Stimulated activated memory B cell treated with anti-CD40 and anti-IgM and Interleukin-4, amounts not matched to agents 10 μg/mL and 1 μg/mL and 100 μg/mL, for 72 hours (primary cell): Measurements from ENCODE around the gene SYS1.

Source experiments
- ATAC-seq: fragments of 150-1000 bp; cut with Tn5 transposase; 2 replicates; pipeline ENCODE4 v1.10.0; 2021
- H3K27ac Mint-ChIP-seq: one replicate; pipeline ENCODE4 v1.8.0; 2022; ENCODE audit warnings: mild to moderate bottlenecking, mixed read lengths
- H3K27me3 Mint-ChIP-seq: one replicate; pipeline ENCODE4 v1.8.0; 2022; ENCODE audit warnings: mixed read lengths
- H3K36me3 Mint-ChIP-seq: one replicate; pipeline ENCODE4 v1.8.0; 2022; ENCODE audit warnings: mixed read lengths
- H3K4me1 Mint-ChIP-seq: one replicate; pipeline ENCODE4 v1.8.0; 2022; ENCODE audit warnings: mixed read lengths
- H3K4me3 Mint-ChIP-seq: one replicate; pipeline ENCODE4 v1.8.0; 2022; ENCODE audit warnings: mild to moderate bottlenecking, moderate library complexity, mixed read lengths
- H3K9me3 Mint-ChIP-seq: one replicate; pipeline ENCODE4 v1.8.0; 2022; ENCODE audit warnings: mixed read lengths

The SYS1 gene

GRCh38 chr20:45377269-45377668 is 14.3 kb downstream of the SYS1 start:
- Mint-ChIP-seq H3K27me3 (no peaks in the 10 kb centered on the region), H3K36me3 (peaks cover 30% of the 10 kb centered on the region), H3K27ac (no peak overlapping the region), H3K9me3 (no peaks in the 10 kb centered on the region), H3K4me3 (no peak overlapping the region), H3K4me1 (peaks cover 20% of the 10 kb centered on the region)
- no peak for ATAC-seq

- no peak within 1 kb of the TSS for H3K4me3 Mint-ChIP-seq
- H3K27ac Mint-ChIP-seq = no peak within 1 kb of the TSS
Measured at GRCh38 chr20:45378191-45378590, 15.2 kb downstream of the SYS1 start, which contains the start of gene TP53TG5. TSS of gene TP53TG5 (minus strand) at chr20:45378325. CDS start at chr20:45378236, 89 bp downstream.

DNA sequence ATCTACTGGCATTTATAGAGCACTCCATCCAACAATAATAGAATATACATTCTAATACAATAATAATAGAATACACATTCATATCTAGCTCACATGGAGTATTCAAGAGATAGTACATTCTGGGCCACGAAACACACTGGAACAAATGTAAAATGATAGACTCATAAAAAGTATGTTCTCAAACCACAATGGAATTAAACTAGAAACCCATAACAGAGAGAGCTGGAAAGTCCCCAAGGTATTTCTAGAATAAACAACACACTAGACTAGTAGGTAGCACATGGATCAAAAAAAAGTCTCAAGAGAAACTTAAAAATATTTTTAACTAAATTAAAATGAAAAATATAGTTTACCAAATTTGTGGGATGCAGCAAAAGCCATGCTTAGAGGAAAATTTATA is 24.3 kb downstream of the SYS1 start:
- H3K4me1 Mint-ChIP-seq = peaks cover 8% of the 10 kb centered on the region
- no peak overlapping the region for H3K4me3 Mint-ChIP-seq
- peaks cover 39% of the 10 kb centered on the region for H3K36me3 Mint-ChIP-seq
- no peak for ATAC-seq
- peaks cover 6% of the 10 kb centered on the region for H3K9me3 Mint-ChIP-seq
- no peaks in the 10 kb centered on the region for H3K27me3 Mint-ChIP-seq
- H3K27ac Mint-ChIP-seq = peak overlapping the region; percentile 46

More at GRCh38 chr20:45378191-45378590, 15.2 kb downstream of the SYS1 start, which contains the start of gene TP53TG5:
- no peaks in the 10 kb centered on the region for H3K9me3 Mint-ChIP-seq
- no peaks in the 10 kb centered on the region for H3K27me3 Mint-ChIP-seq
- ATAC-seq = no peak
- peaks cover 36% of the 10 kb centered on the region for H3K36me3 Mint-ChIP-seq
- peaks cover 16% of the 10 kb centered on the region for H3K4me1 Mint-ChIP-seq

DNA sequence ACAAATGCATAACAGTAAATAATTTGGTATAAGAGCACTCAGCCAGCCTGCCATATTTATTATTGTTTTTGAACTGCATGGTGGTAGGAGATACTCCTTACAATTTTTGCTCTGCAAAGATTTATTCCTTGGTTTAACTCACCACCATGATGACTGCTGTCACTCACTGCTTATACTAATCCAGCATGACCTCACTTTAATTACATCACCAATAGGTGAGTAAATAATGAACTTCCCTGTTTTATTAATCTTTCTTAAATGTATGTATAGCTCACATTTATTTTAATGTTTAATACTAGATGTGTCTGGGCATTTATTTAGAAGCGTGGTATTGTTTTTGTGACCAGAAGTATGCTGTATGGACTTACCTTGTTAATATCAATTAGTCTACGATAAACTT is 28.0 kb downstream of the SYS1 start:
- H3K27me3 Mint-ChIP-seq = no peaks in the 10 kb centered on the region
- peaks cover 6% of the 10 kb centered on the region for H3K9me3 Mint-ChIP-seq
- no peak for ATAC-seq
- peaks cover 8% of the 10 kb centered on the region for H3K4me1 Mint-ChIP-seq
- H3K36me3 Mint-ChIP-seq = peaks cover 41% of the 10 kb centered on the region
- H3K4me3 Mint-ChIP-seq = no peak overlapping the region
- H3K27ac Mint-ChIP-seq = no peak overlapping the region

DNA sequence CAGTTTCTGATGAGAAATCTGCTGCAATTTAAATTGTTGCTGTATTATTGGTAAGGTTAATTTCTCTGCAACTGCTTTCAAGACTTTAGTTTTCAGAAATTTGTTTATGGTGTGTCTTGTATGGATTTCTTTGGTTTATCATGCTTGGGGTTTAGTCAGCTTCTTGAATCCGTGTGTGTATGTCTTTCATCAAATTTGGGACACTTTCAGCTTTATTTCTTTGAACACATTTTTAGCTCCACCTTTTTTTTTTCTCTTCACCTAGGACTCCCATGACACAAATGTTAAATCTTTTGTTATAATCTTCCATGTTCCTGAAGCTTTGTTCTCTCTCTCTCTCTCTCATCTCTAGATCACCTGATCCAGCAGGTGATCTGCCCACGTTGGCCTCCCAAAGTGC is 28.6 kb downstream of the SYS1 start:
- no peaks in the 10 kb centered on the region for H3K27me3 Mint-ChIP-seq
- H3K36me3 Mint-ChIP-seq = peaks cover 38% of the 10 kb centered on the region
- H3K27ac Mint-ChIP-seq = no peak overlapping the region
- H3K4me3 Mint-ChIP-seq = no peak overlapping the region
- H3K4me1 Mint-ChIP-seq = peaks cover 8% of the 10 kb centered on the region
- no peak for ATAC-seq
- peaks cover 6% of the 10 kb centered on the region for H3K9me3 Mint-ChIP-seq

DNA sequence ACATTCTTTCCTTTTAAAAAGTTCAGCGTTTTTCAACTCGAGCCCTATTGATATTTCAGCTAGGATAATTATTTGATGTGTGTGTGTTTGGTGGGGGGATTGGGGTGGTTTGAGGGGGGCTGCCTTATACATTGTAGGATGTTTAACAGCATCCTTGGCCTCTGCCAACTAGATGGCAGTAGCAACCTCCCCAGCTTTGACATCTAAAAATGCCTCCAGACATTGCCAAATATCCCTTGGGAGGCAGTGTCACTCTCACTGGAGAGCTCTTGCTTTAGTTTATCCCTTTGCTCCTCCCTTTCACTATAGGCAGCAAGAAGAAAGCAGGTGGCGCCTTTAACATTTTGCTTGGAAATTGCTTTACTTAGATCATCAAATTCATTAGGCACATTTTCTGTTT is 29.8 kb downstream of the SYS1 start:
- Mint-ChIP-seq H3K4me3 (no peak overlapping the region), H3K9me3 (peaks cover 3% of the 10 kb centered on the region), H3K4me1 (no peaks in the 10 kb centered on the region), H3K27me3 (no peaks in the 10 kb centered on the region), H3K27ac (no peak overlapping the region), H3K36me3 (peaks cover 26% of the 10 kb centered on the region)
- ATAC-seq = no peak

- H3K27me3 Mint-ChIP-seq = no peaks in the 10 kb centered on the region
- H3K4me3 Mint-ChIP-seq = no peak overlapping the region
- H3K27ac Mint-ChIP-seq = no peak overlapping the region
- ATAC-seq = no peak
- no peaks in the 10 kb centered on the region for H3K4me1 Mint-ChIP-seq
- H3K36me3 Mint-ChIP-seq = peaks cover 28% of the 10 kb centered on the region
- peaks cover 9% of the 10 kb centered on the region for H3K9me3 Mint-ChIP-seq
Measured at GRCh38 chr20:45394221-45395113, 31.5 kb downstream of the SYS1 start.

GRCh38 chr20:45395114-45395415 is 32.1 kb downstream of the SYS1 start:
- ATAC-seq = no peak
- no peak overlapping the region for H3K4me3 Mint-ChIP-seq
- no peaks in the 10 kb centered on the region for H3K27me3 Mint-ChIP-seq
- H3K36me3 Mint-ChIP-seq = peaks cover 34% of the 10 kb centered on the region
- H3K9me3 Mint-ChIP-seq = peaks cover 15% of the 10 kb centered on the region
- no peaks in the 10 kb centered on the region for H3K4me1 Mint-ChIP-seq
- H3K27ac Mint-ChIP-seq = no peak overlapping the region

DNA sequence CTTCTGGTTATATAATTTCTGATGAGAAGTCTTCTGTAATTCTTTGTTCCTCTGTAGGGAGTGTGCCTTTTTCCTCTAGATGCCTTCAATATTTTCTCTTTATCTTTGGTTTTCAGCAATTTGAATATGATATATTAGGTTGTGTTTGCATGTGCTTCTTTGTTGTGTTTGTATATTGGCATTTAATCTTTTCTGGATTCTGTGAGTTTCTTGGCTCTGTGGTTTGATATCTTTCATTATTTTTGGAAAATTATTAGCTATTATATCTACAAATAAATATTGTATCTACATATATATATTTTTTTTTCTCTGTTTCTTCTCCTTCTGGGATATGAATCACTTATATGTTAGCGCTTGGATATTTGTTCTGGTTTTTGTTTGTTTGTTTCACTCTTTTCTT is 36.1 kb downstream of the SYS1 start:
- ATAC-seq = no peak
- no peaks in the 10 kb centered on the region for H3K27me3 Mint-ChIP-seq
- H3K4me1 Mint-ChIP-seq = no peaks in the 10 kb centered on the region
- peaks cover 61% of the 10 kb centered on the region for H3K36me3 Mint-ChIP-seq
- H3K27ac Mint-ChIP-seq = no peak overlapping the region
- H3K9me3 Mint-ChIP-seq = peaks cover 19% of the 10 kb centered on the region
- no peak overlapping the region for H3K4me3 Mint-ChIP-seq

- H3K9me3 Mint-ChIP-seq = peaks cover 19% of the 10 kb centered on the region
- H3K4me1 Mint-ChIP-seq = peaks cover 9% of the 10 kb centered on the region
- no peaks in the 10 kb centered on the region for H3K27me3 Mint-ChIP-seq
- H3K36me3 Mint-ChIP-seq = peaks cover 57% of the 10 kb centered on the region
- no peak overlapping the region for H3K27ac Mint-ChIP-seq
- no peak overlapping the region for H3K4me3 Mint-ChIP-seq
- ATAC-seq = no peak
Measured at GRCh38 chr20:45400346-45401031, 37.5 kb downstream of the SYS1 start.

DNA sequence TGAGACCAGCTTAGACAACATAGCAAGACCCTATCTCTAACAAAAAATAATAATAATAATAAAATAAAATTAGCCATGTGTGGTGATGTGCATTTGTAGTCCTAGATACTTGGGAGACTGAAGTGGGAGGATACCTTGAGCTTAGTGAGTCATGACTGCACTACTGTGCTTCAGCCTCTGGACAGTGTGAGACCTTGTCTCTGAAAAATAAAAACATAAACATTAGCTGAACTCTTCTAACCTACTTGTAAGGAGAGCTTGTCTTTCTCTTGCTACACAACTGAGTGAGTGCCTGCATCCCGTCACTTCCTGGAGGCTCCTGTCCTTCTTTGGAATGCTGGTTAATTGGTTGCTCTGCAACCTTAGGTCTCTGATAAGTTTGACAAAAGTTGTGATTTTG is 40.0 kb downstream of the SYS1 start:
- Mint-ChIP-seq H3K36me3 (peaks cover 51% of the 10 kb centered on the region), H3K27me3 (no peaks in the 10 kb centered on the region), H3K27ac (no peak overlapping the region), H3K4me1 (peaks cover 23% of the 10 kb centered on the region), H3K9me3 (peaks cover 19% of the 10 kb centered on the region), H3K4me3 (no peak overlapping the region)
- no peak for ATAC-seq

DNA sequence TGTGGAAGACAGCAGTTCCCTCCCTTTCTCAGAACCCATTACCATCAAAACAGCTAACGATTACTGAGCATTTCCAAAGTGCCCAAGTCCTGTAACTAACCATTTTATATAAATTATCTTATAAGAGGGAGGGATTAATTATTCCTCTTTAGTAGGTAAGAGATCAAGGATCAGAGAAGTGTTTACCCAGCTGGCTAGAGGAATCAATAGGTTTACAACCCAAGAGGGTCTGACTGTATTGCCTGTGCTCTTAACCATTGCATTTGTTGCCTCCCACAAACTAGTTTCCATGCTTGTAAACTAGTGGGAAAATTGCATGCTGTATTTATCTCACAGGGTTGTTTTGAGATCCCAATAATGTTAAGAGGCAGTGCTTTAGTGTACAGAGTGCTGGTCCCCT is 41.5 kb downstream of the SYS1 start:
- H3K27ac Mint-ChIP-seq = no peak overlapping the region
- peaks cover 33% of the 10 kb centered on the region for H3K4me1 Mint-ChIP-seq
- H3K27me3 Mint-ChIP-seq = no peaks in the 10 kb centered on the region
- peaks cover 39% of the 10 kb centered on the region for H3K36me3 Mint-ChIP-seq
- H3K9me3 Mint-ChIP-seq = peaks cover 10% of the 10 kb centered on the region
- H3K4me3 Mint-ChIP-seq = peak overlapping the region; percentile 59
- no peak for ATAC-seq

- H3K4me1 Mint-ChIP-seq = peaks cover 33% of the 10 kb centered on the region
Measured at GRCh38 chr20:45405571-45406259, 42.8 kb downstream of the SYS1 start.

GRCh38 chr20:45406260-45407066 is 43.5 kb downstream of the SYS1 start:
- peak overlapping the region; percentile 75 for H3K27ac Mint-ChIP-seq
- H3K4me3 Mint-ChIP-seq = peak overlapping the region; percentile 82

More at GRCh38 chr20:45405571-45406259, 42.8 kb downstream of the SYS1 start:
- Mint-ChIP-seq H3K36me3 (peaks cover 36% of the 10 kb centered on the region), H3K27me3 (no peaks in the 10 kb centered on the region), H3K27ac (peak overlapping the region; percentile 75), H3K9me3 (peaks cover 4% of the 10 kb centered on the region), H3K4me3 (peak overlapping the region; percentile 81)
- peak; percentile 55 for ATAC-seq

More at GRCh38 chr20:45406260-45407066, 43.5 kb downstream of the SYS1 start:
- peak; percentile 65 for ATAC-seq
- Mint-ChIP-seq H3K36me3 (peaks cover 37% of the 10 kb centered on the region), H3K27me3 (no peaks in the 10 kb centered on the region), H3K4me1 (peaks cover 33% of the 10 kb centered on the region), H3K9me3 (peaks cover 4% of the 10 kb centered on the region)
